NCI-H69 (cell line): ENCODE results near the gene MGAT4A.

Source experiments
- DNase-seq: peaks from one replicate; lab custom pipeline; 2025; lab: John Stamatoyannopoulos, UW

Gene MGAT4A

DNA sequence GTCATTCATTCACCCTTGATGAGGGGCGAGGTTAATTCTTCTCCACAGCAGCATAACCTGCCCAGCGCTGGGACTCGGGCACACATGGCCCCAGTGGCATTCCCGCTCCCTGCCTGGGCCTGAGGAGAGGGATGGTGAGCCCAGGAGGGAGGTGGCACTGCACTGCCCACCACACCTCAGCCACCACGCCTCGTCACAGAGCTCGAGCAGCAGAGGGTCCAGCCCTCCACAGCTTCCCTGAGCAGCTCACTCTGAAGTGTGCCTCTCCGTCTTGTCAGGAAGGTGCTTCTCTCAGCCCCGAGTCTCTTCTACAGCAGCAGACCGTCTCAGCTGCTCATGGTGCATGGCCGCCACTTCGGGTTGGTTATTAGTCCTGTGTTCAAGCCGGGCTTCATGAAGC, 157.5 kb downstream of the MGAT4A start:
- DNase-seq, result no peak

- no peak for DNase-seq
Observed at GRCh38 chr2:98572676-98573075, 158.3 kb downstream of the MGAT4A start.

DNA sequence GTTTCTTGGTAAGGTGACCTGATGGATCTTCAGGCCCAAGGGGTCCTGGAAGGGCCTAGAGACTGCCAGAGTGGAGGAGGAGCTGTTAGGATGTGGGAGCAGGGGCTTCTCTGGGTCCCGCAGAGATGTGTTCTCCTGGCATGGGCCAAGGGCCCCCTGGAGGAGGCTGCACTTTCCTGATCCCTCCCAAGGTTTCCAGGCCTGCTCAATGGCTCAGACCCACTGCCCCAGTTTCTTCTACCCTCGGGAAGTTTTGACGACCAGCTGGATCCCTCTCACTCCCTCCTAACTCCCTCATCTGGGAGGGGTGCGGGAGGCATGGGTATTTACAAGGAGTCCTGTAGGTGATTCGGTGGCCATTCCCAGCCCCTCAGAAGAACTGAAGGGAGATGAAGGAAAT, 158.7 kb downstream of the MGAT4A start:
- no peak for DNase-seq

DNA sequence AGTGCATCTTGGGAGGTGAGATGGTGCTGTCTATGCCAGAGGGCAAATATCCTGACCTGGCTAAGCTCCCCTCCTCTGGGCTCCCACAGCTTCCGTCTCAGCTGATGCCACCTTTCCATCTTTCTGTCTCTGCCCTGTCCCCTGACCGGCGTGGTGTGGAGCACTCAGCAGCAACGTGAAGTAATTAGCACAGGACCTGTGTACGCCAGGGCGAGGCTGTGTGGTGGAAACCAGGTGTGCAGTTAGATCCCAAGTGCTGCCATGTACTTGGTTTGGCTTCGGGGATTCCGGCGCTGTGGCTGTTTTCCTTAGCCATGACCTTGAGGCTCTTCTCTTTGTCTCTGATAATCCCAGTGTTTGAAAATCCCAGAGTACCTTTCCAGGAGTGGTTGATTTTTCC, 159.1 kb downstream of the MGAT4A start:
- no peak for DNase-seq

- DNase-seq, result no peak
Observed at GRCh38 chr2:98571121-98571701, 159.7 kb downstream of the MGAT4A start.

GRCh38 chr2:98570356-98570755, 160.6 kb downstream of the MGAT4A start:
- no peak for DNase-seq

GRCh38 chr2:98569915-98570314, 161.0 kb downstream of the MGAT4A start:
- no peak for DNase-seq

GRCh38 chr2:98569197-98569793, 161.6 kb downstream of the MGAT4A start:
- peak; percentile 34 for DNase-seq
